Fibroblast of lung (primary cell): ENCODE results near the gene ZNF407. TPM values are rescaled to one million over a fixed set of nuclear protein-coding genes. Genes with fewer than 3 reads are reported as not detected.

ENCODE experiments used
- DNase-seq, 2 donors: peaks; one replicate each; pipeline versions ENCODE4 v3.0.0 to v3.0.0-alpha.2; 2010; ENCODE audit warnings: low read depth in 2 of 2
- H2AFZ ChIP-seq: 2 replicates; pipeline ENCODE4 v1.5.1; 2012; ENCODE audit warnings: low read length, control low read depth, inconsistent platforms
- H3K27ac ChIP-seq: 2 replicates; pipeline ENCODE4 v1.5.1; 2011; ENCODE audit warnings: low read length, control low read depth; ENCODE audit not compliant: insufficient read depth
- H3K27me3 ChIP-seq: 2 replicates; pipeline ENCODE4 v1.5.1; 2011; ENCODE audit warnings: mild to moderate bottlenecking, low read length; ENCODE audit not compliant: control insufficient read depth, insufficient read depth
- H3K36me3 ChIP-seq: 2 replicates; pipeline ENCODE4 v1.5.1; 2011; ENCODE audit warnings: low read length; ENCODE audit not compliant: control insufficient read depth, insufficient read depth
- H3K4me1 ChIP-seq: 2 replicates; pipeline ENCODE4 v1.5.1; 2011; ENCODE audit warnings: low read length; ENCODE audit not compliant: control insufficient read depth, insufficient read depth; ENCODE audit errors: extremely low read depth
- H3K4me2 ChIP-seq: 2 replicates; pipeline ENCODE4 v1.5.1; 2011; ENCODE audit warnings: low read length, control low read depth; ENCODE audit not compliant: insufficient read depth; ENCODE audit errors: extremely low read depth
- H3K4me3 ChIP-seq, 4 experiments: fragments of 200-600 bp in 1 of 4; sonication (generic) in 1 of 4; replicated peaks in 1 of 4; 2 replicates each; pipeline ENCODE4 v1.5.1; 2011 to 2016; ENCODE audit warnings: low read length in 4 of 4, low read depth in 3 of 4, mild to moderate bottlenecking in 3 of 4, control low read depth in 2 of 4, inconsistent platforms in 1 of 4, mixed read lengths in 1 of 4; ENCODE audit not compliant: insufficient read depth in 1 of 4; ENCODE audit errors: control extremely low read depth in 1 of 4
- H3K79me2 ChIP-seq: 2 replicates; pipeline ENCODE4 v1.5.1; 2012; ENCODE audit warnings: mild to moderate bottlenecking, low read length, inconsistent platforms; ENCODE audit not compliant: control insufficient read depth, insufficient read depth
- H3K9ac ChIP-seq: 2 replicates; pipeline ENCODE4 v1.5.1; 2011; ENCODE audit warnings: mild to moderate bottlenecking, low read length, control low read depth; ENCODE audit not compliant: insufficient read depth
- H3K9me3 ChIP-seq: 2 replicates; pipeline ENCODE4 v1.5.1; 2012; ENCODE audit warnings: low read depth, low read length; ENCODE audit not compliant: control insufficient read depth, insufficient read depth
- H4K20me1 ChIP-seq: 2 replicates; pipeline ENCODE4 v1.5.1; 2011; ENCODE audit warnings: low read length; ENCODE audit not compliant: control insufficient read depth, insufficient read depth; ENCODE audit errors: extremely low read depth
- EZH2 ChIP-seq: IDR thresholded peaks from 2 replicates; pipeline ENCODE4 v1.5.1; 2012; ENCODE audit warnings: low read length, control low read depth, mild to moderate bottlenecking; ENCODE audit errors: missing control alignments
- polyA plus RNA-seq, 2 donors: library from polyadenylated mRNA; depleted of rRNA in 1 of 2; stranded (reverse) in 1 of 2; unstranded in 1 of 2; fragments of >200 nt; gene quantifications; 2 replicates each; pipeline ENCODE4 v1.2.1, GENCODE V29; 2011 to 2012; ENCODE audit warnings: missing spikeins in 1 of 2
- total RNA-seq: library from RNA; depleted of rRNA; stranded (reverse); fragments of >200 nt; gene quantifications from 2 replicates; pipeline ENCODE4 v1.2.1, GENCODE V29; 2014
- TF ChIP-seq, protein P1 (sequence below), 2 donors: IDR thresholded peaks in 1 of 2; conservative IDR thresholded peaks in 1 of 2; 1 replicate in 1 of 2; 2 replicates in 1 of 2; pipeline ENCODE4 v1.5.1; 2011 to 2012; ENCODE audit warnings: low read length in 2 of 2, control low read depth in 1 of 2, inconsistent platforms in 1 of 2, low read depth in 1 of 2, mild to moderate bottlenecking in 1 of 2

Gene ZNF407
- total and polyA plus RNA-seq, 2 donors (not counting 1 experiment from before 2014, with no cell fraction given): 5.1 to 12.6 TPM

DNA sequence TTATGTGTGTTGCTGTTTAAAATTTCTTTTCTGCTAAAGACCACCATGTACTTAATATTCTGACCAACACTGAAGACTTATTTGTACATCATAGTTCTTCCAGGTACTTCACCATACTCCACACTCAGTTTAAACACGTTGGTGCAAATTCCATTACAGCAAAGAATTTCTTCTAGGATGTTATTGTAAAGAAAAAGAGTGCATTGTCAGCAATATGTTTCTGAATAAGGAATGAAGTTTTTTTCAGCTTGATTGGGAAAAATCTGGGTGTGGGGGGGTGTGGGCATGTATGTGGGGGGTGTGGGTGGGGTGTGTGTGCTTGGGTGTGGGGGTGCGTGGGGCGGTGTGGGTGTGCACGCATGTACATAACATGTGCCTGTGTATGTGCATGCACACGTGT, 447.1 kb downstream of the ZNF407 start:
- DNase-seq: no peak
- TF ChIP-seq, protein P1, sequence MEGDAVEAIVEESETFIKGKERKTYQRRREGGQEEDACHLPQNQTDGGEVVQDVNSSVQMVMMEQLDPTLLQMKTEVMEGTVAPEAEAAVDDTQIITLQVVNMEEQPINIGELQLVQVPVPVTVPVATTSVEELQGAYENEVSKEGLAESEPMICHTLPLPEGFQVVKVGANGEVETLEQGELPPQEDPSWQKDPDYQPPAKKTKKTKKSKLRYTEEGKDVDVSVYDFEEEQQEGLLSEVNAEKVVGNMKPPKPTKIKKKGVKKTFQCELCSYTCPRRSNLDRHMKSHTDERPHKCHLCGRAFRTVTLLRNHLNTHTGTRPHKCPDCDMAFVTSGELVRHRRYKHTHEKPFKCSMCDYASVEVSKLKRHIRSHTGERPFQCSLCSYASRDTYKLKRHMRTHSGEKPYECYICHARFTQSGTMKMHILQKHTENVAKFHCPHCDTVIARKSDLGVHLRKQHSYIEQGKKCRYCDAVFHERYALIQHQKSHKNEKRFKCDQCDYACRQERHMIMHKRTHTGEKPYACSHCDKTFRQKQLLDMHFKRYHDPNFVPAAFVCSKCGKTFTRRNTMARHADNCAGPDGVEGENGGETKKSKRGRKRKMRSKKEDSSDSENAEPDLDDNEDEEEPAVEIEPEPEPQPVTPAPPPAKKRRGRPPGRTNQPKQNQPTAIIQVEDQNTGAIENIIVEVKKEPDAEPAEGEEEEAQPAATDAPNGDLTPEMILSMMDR (conservative IDR thresholded peaks at IDR 0.05 in 1 of 2, IDR thresholded peaks at IDR 0.05 in 1 of 2; ENCODE audit: low read depth in 1 of 2, low read length in 2 of 2): no peak
- no peak for TF ChIP-seq EZH2
- no peaks in the 10 kb centered on the region for H3K9me3 ChIP-seq
- H3K27ac ChIP-seq: no peak overlapping the region
- no peaks in the 10 kb centered on the region for H3K36me3 ChIP-seq
- no peak overlapping the region for H3K9ac ChIP-seq
- no peaks in the 10 kb centered on the region for H3K79me2 ChIP-seq
- no peaks in the 10 kb centered on the region for H3K27me3 ChIP-seq
- H3K4me1 ChIP-seq: no peaks in the 10 kb centered on the region
- H4K20me1 ChIP-seq: no peaks in the 10 kb centered on the region
- H2AFZ ChIP-seq: no peak overlapping the region
- no peak overlapping the region for H3K4me2 ChIP-seq
- H3K4me3 ChIP-seq: no peak overlapping the region

DNA sequence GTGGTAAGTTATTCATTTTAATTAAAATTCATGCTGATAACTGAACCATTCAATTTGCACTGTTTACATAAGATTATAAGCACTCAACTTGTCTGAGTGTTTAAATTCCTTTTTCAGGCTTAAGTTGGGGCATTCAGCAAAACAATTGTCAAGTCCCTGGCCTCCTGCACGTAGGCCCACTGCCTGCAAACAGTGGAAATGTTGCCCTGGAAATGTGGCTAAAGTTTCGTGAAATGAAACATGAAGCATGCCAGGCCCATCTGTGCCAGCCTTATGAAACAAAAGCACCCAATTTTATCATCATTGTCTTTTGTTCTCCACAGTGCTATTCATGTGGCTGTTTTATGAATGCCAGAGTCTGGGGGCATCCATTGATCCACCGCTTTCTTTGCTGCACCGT, 447.6 kb downstream of the ZNF407 start:
- Histone ChIP-seq H3K4me1 (no peaks in the 10 kb centered on the region), H3K4me3 (no peak overlapping the region), H3K36me3 (no peaks in the 10 kb centered on the region), H3K9ac (no peak overlapping the region), H3K27me3 (no peaks in the 10 kb centered on the region), H3K9me3 (no peaks in the 10 kb centered on the region), H2AFZ (no peak overlapping the region), H3K79me2 (no peaks in the 10 kb centered on the region), H3K27ac (no peak overlapping the region), H3K4me2 (no peak overlapping the region), H4K20me1 (no peaks in the 10 kb centered on the region)
- TF ChIP-seq, protein P1 (conservative IDR thresholded peaks at IDR 0.05 in 1 of 2, IDR thresholded peaks at IDR 0.05 in 1 of 2; ENCODE audit: low read depth in 1 of 2, low read length in 2 of 2): no peak
- no peak for TF ChIP-seq EZH2
- DNase-seq: no peak

- no peaks in the 10 kb centered on the region for H3K27me3 ChIP-seq
- TF ChIP-seq EZH2: no peak
- TF ChIP-seq, protein P1 (conservative IDR thresholded peaks at IDR 0.05 in 1 of 2, IDR thresholded peaks at IDR 0.05 in 1 of 2; ENCODE audit: low read depth in 1 of 2, low read length in 2 of 2): no peak
- H3K4me3 ChIP-seq: no peak overlapping the region
- H3K9ac ChIP-seq: no peak overlapping the region
- H3K36me3 ChIP-seq: no peaks in the 10 kb centered on the region
- no peaks in the 10 kb centered on the region for H4K20me1 ChIP-seq
- H3K4me1 ChIP-seq: no peaks in the 10 kb centered on the region
- H2AFZ ChIP-seq: no peak overlapping the region
- DNase-seq: no peak
- no peaks in the 10 kb centered on the region for H3K9me3 ChIP-seq
- H3K4me2 ChIP-seq: no peak overlapping the region
- H3K27ac ChIP-seq: no peak overlapping the region
- H3K79me2 ChIP-seq: no peaks in the 10 kb centered on the region
Measured at GRCh38 chr18:75047240-75047961, 449.7 kb downstream of the ZNF407 start.
